Suprapubic skin (tissue), 4 donors: ENCODE results near the gene NKAIN4. TPM values are rescaled to one million over a fixed set of nuclear protein-coding genes. Genes with fewer than 3 reads are reported as not detected.

ENCODE experiments used
- DNase-seq, 2 donors: peaks; one replicate each; pipeline ENCODE4 v3.0.0-alpha.2; 2019; ENCODE audit warnings: low spot score in 2 of 2
- H3K27ac ChIP-seq: fragments of 200-600 bp; sonication (generic); one replicate; pipeline ENCODE4 v1.5.1; 2019
- H3K27me3 ChIP-seq: fragments of 200-600 bp; sonication (generic); one replicate; pipeline ENCODE4 v1.5.1; 2019
- H3K36me3 ChIP-seq: fragments of 200-600 bp; sonication (generic); one replicate; pipeline ENCODE4 v1.5.1; 2019
- H3K4me1 ChIP-seq: fragments of 200-600 bp; sonication (generic); one replicate; pipeline ENCODE4 v1.5.1; 2019
- H3K4me3 ChIP-seq: fragments of 200-600 bp; sonication (generic); one replicate; pipeline ENCODE4 v1.5.1; 2019; ENCODE audit warnings: mild to moderate bottlenecking
- H3K9me3 ChIP-seq: fragments of 200-600 bp; sonication (generic); one replicate; pipeline ENCODE4 v1.5.1; 2019
- CTCF ChIP-seq, 2 donors: fragments of 200-600 bp in 1 of 2; fragments of 450-650 bp in 1 of 2; sonication (generic) in 1 of 2; IDR thresholded peaks; one replicate each; pipeline ENCODE4 v1.5.1; 2016 to 2019; ENCODE audit warnings: antibody characterized with exemption in 2 of 2, mild to moderate bottlenecking in 1 of 2, moderate library complexity in 1 of 2
- EP300 ChIP-seq: sonication (generic); formaldehyde crosslinking; IDR thresholded peaks from one replicate; pipeline ENCODE4 v1.6.1; 2017; ENCODE audit warnings: antibody characterized with exemption
- POLR2A ChIP-seq, 2 donors: fragments of 450-650 bp; IDR thresholded peaks; one replicate each; pipeline ENCODE4 v1.6.1; 2017; ENCODE audit warnings: antibody characterized with exemption in 2 of 2, mild to moderate bottlenecking in 2 of 2, moderate library complexity in 2 of 2
- POLR2AphosphoS5 ChIP-seq, 3 donors: sonication (generic); formaldehyde crosslinking; IDR thresholded peaks; one replicate each; pipeline ENCODE4 v1.6.1; 2017; ENCODE audit warnings: antibody characterized with exemption in 3 of 3
- WGBS: methylation state at CpG from one replicate; pipeline ENCODE4 v1.1.5; 2018; 5-methylcytosine and 5-hydroxymethylcytosine counted together
- total RNA-seq, 4 donors: library from RNA; depleted of rRNA; stranded (reverse); fragments of >200 nt; gene quantifications; one replicate each; pipeline ENCODE4 v1.1.0, GENCODE V29; 2016

The NKAIN4 gene
- total RNA-seq, 4 donors from 2014 or later = 0.42 TPM; not detected in 3

- TF ChIP-seq POLR2AphosphoS5 (IDR thresholded peaks at IDR 0.05) (no peak), CTCF (IDR thresholded peaks at IDR 0.05) (no peak), EP300 (no peak), POLR2A (IDR thresholded peaks at IDR 0.05) (no peak)
- H3K9me3 ChIP-seq = no peaks in the 10 kb centered on the region
- no peak overlapping the region for H3K4me3 ChIP-seq
- no peak for DNase-seq
- no peak overlapping the region for H3K27ac ChIP-seq
- H3K4me1 ChIP-seq = peaks cover 18% of the 10 kb centered on the region
- H3K36me3 ChIP-seq = peaks cover 71% of the 10 kb centered on the region
- 87% methylated on average over 9 of the region's 30 CpGs for WGBS
- H3K27me3 ChIP-seq = no peaks in the 10 kb centered on the region
These were observed 23.4 kb upstream of the NKAIN4 start for GRCh38 chr20:63277466-63278272.

GRCh38 chr20:63276956-63277355 lies 22.7 kb upstream of the NKAIN4 start:
- Histone ChIP-seq H3K27ac (no peak overlapping the region), H3K27me3 (no peaks in the 10 kb centered on the region)
- no peak for DNase-seq

GRCh38 chr20:63275825-63276224 lies 21.6 kb upstream of the NKAIN4 start:
- H3K27me3 ChIP-seq = no peaks in the 10 kb centered on the region
- peaks cover 26% of the 10 kb centered on the region for H3K4me1 ChIP-seq
- no peak for DNase-seq
- no peak overlapping the region for H3K4me3 ChIP-seq
- H3K27ac ChIP-seq = no peak overlapping the region
- H3K36me3 ChIP-seq = peaks cover 52% of the 10 kb centered on the region
- WGBS = 96% methylated on average over 17 of the region's 18 CpGs
- no peaks in the 10 kb centered on the region for H3K9me3 ChIP-seq
- TF ChIP-seq POLR2A (IDR thresholded peaks at IDR 0.05) (no peak), CTCF (IDR thresholded peaks at IDR 0.05) (no peak), EP300 (no peak), POLR2AphosphoS5 (IDR thresholded peaks at IDR 0.05) (no peak)

More at GRCh38 chr20:63276956-63277355, 22.7 kb upstream of the NKAIN4 start:
- H3K9me3 ChIP-seq = no peaks in the 10 kb centered on the region
- peaks cover 63% of the 10 kb centered on the region for H3K36me3 ChIP-seq
- no peak overlapping the region for H3K4me3 ChIP-seq
- WGBS = 89% methylated on average over 12 of the region's 20 CpGs
- no peak for TF ChIP-seq EP300
- TF ChIP-seq CTCF (IDR thresholded peaks at IDR 0.05) = no peak
- TF ChIP-seq POLR2A (IDR thresholded peaks at IDR 0.05) = no peak
- no peak for TF ChIP-seq POLR2AphosphoS5 (IDR thresholded peaks at IDR 0.05)
- peaks cover 21% of the 10 kb centered on the region for H3K4me1 ChIP-seq

GRCh38 chr20:63274381-63275228 lies 20.3 kb upstream of the NKAIN4 start:
- WGBS = 66% methylated on average over 14 of the region's 17 CpGs
- DNase-seq = no peak

More at GRCh38 chr20:63274381-63275228, 20.3 kb upstream of the NKAIN4 start:
- Histone ChIP-seq H3K36me3 (peaks cover 41% of the 10 kb centered on the region), H3K4me1 (peaks cover 26% of the 10 kb centered on the region), H3K27ac (no peak overlapping the region), H3K27me3 (no peaks in the 10 kb centered on the region), H3K9me3 (no peaks in the 10 kb centered on the region), H3K4me3 (peak overlapping the region; percentile 90)
- TF ChIP-seq POLR2AphosphoS5 (IDR thresholded peaks at IDR 0.05) = no peak
- no peak for TF ChIP-seq CTCF (IDR thresholded peaks at IDR 0.05)
- no peak for TF ChIP-seq EP300
- TF ChIP-seq POLR2A (IDR thresholded peaks at IDR 0.05) = no peak
